Neural progenitor cell (in vitro differentiated cells): ENCODE measurements around the gene CALN1.

Experiments used
- EZH2 ChIP-seq: fragments of 200-600 bp; sonication (generic); IDR thresholded peaks from 2 replicates; pipeline ENCODE4 v1.6.1; 2017; ENCODE audit warnings: antibody characterized with exemption, mild to moderate bottlenecking, moderate library complexity
- TF ChIP-seq, protein P1 (sequence below): fragments of 200-600 bp; sonication (generic); IDR thresholded peaks from 2 replicates; pipeline ENCODE4 v1.5.1; 2017; ENCODE audit warnings: antibody characterized with exemption, mild to moderate bottlenecking

- TF ChIP-seq, protein P1, sequence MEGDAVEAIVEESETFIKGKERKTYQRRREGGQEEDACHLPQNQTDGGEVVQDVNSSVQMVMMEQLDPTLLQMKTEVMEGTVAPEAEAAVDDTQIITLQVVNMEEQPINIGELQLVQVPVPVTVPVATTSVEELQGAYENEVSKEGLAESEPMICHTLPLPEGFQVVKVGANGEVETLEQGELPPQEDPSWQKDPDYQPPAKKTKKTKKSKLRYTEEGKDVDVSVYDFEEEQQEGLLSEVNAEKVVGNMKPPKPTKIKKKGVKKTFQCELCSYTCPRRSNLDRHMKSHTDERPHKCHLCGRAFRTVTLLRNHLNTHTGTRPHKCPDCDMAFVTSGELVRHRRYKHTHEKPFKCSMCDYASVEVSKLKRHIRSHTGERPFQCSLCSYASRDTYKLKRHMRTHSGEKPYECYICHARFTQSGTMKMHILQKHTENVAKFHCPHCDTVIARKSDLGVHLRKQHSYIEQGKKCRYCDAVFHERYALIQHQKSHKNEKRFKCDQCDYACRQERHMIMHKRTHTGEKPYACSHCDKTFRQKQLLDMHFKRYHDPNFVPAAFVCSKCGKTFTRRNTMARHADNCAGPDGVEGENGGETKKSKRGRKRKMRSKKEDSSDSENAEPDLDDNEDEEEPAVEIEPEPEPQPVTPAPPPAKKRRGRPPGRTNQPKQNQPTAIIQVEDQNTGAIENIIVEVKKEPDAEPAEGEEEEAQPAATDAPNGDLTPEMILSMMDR: no peak
- no peak for TF ChIP-seq EZH2
Measured at GRCh38 chr7:72007018-72007417, 405.1 kb downstream of the CALN1 start.
